ENCODE measurements around the gene ENPP6.
"Not testable (repeated sequence)": the region's sequence is repeated elsewhere in the genome, so short reads cannot be mapped to it uniquely, and the experiment has no call there.

ENPP6 gene

DNA sequence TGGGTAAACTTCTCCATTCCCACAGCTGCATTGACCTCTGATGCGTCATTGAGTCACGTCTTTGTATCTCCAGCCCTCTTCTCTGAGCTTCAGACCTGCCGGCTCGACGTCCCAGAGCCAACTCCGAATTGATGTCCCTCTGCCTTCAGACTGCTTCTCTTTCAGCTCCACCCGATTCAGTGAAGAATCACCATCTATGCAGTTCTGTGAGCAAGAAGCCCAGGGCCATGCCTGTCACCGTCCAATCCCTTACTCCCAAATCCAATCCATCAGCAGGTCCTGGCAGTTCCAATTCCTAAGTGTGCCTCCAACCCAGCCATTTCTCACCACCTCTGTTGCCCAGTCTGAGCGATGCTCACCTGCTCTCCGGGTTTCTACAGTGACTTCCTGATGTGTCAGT, 70.7 kb downstream of the ENPP6 start:
- no peak for DNase-seq

GRCh38 chr4:184145596-184145995, 72.1 kb downstream of the ENPP6 start:
- no peak for DNase-seq

GRCh38 chr4:184143770-184144564, 73.7 kb downstream of the ENPP6 start:
- no peak for DNase-seq

DNA sequence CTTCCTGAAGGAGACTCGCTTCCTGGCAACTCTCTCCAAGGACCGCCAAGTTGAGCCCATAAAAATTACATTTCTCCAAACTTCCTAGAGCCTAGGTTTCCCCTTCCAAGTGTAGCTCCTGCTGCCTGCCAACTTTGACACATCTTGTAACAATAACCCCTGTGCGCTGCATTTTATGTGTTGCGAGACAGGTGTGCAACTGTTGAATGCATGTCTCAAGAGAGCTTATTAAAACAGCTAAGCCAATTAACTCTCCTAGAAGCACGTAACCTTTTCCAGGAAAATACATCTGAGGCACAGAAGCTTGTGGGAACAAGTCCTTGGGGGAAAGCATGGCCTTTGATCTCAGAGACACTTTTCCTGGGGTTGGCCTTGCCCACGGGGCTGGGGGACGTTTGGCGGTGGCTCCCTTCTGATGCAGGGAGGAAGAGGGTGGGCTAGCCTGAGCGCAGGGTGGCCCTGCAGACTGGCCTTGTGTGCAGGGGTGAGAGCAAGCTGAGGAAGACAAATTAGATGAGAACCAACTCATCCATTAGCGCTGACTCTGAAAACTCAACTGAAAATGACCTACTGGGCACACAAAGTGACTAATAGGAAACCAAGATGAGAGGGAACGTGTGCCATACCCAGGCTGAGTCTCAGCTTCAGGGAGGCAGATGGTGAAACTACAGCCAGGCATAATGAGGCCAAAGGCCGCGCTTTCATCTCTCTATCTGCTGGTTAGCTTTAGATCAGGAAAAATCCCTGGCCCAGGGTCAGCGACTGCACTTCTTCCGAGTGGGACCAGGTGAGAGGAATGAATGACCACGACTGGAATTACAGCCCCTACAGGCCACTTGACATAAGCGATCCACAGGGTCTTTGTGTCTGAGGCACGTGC, 75.3 kb downstream of the ENPP6 start:
- no peak for DNase-seq

- DNase-seq = not testable (repeated sequence)
Measured at GRCh38 chr4:184140901-184141300, 76.8 kb downstream of the ENPP6 start.

DNA sequence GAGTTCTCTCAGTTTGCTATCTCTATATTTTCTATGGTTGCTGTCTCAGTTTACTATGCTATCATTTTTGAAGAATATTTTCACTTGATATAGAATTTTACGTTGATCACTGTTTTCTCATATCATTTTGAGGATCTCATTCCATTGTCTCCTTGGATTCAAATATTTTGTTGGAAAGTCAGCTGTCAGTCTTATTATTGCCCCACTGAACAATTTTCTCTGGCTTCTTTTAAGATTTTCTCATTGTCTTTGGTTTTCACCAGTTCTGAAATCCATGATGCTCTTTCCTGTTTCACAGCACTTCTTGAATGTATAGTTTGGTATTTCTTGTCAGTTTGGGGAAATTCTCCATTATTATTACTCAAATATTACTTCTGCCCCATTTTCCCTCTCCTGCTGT, 81.1 kb downstream of the ENPP6 start:
- no peak for DNase-seq

DNA sequence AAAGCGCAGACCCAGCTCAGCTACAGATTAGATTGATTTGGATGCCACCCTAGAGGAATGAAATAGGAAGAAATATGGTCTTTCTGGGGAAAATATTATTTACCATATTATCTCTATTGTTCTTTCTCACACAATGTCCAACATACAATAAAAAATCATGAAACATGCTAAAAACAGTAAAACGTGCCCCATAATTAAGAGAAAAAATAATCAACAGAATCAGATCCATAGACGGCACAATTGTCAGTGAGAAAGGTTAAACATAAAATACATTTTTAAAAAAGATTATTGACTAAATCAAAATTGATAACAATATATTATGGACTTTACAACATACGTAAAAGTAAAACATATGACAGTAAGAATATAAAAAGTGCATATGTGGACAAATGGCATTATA, 90.9 kb downstream of the ENPP6 start:
- DNase-seq = no peak

DNA sequence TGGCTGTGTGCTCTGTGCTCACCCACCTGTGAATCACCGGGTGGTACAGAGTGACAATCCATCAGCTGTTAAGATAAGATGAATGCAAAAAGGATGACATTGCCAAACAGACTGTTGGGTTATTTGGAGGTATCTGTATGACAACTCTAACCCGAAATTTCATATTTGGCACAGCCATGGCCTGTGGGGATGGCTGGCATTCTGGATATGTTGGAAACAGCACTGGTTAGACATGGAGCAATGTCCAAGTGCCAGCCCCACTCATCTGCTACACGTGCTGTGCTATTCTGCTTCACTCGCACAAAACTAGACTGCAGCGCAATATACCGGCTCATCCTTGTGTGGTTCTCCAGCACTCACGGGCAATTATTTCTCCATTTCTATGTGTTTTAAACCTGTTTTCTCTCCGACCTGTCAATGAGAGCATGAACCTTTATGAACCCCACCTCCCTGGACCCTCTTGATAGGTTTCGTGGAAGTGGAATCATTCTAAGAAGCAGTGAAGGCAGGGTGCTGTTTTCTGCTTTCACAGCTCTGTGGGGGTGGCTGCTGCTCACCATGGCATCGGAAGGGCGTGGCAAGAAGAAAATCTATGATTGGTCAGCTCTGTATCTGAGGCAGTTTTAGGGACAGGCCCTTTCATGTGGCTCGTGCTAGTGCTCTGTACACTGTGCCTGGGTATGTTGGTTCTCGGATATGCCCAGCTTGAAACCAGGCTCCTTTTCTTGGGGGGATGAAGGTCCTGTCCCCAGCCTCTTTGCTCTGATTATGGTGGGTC, 94.9 kb downstream of the ENPP6 start:
- no peak for DNase-seq

DNA sequence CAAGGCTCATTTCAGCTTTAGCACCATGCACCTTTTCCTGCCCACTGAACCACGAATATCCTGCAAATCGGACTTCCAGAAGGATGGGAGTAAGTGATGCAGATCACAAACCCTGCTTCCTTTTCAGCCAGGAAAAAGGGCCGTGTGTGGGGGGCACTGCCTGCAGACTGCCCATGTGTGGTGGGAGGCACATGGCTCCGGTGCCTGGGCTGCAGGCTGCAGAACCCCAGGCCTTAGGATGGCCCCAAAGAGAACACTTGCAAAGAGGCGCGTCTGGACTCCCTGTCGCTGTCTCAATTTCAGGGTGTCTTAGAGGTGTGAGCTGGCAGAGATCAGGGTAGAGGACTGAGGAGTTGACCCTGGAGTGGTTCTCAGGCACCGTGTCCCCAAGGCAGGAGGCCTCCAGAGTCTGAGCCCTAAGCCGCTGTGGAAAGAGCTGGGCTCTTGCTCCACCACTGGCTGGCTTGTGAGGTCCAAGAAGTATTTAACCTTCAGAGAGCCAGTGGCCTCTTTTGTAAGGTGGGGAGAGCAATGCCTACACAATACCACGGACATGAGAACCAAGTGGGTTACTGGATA, 97.0 kb downstream of the ENPP6 start:
- no peak for DNase-seq

DNA sequence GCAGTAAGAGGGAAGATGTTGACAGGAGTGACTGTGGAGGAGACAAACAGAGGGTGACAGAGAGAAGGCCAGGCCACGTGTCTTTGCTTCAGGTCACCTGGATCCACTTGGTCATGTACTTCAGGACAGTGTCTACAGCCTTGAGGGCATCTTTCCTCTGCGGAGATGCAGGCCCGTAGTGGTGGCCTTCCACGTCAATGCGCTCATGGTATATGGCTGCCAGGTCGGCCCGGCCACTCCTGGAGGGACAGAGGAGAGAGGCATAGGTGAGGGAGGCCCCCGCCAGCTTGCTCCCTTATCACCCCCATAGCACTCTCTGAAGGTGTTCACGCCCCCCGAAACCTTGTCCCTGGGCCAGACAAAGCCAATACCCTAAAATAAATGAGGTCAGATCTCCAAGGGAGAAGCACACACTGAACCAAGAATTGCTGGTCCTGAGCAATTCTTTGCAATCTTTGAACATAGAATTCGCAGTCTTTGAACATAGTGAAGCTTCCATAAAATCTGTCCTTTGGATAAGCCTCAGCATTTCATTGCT, 99.9 kb downstream of the ENPP6 start:
- no peak for DNase-seq

- DNase-seq = no peak
Measured at GRCh38 chr4:184115399-184115798, 102.3 kb downstream of the ENPP6 start.

DNA sequence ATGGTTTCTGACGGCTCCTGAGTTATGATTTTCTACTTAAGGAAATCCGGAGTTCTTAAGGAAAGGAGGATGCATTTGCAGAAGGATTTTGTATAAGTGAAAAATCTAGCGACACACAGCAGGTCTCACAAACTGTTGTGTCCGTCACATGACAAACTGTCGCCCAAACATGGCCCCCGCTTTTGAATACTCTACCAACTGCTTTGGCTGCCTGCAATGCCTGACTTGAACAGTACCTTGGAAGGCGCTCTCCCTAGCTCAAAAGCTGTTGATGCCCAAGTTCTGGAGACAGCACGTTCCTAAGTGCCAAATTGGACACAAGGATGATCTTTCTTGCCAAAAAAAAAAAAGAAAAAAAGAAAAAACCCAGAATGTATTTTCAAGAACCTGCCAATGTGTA, 103.2 kb downstream of the ENPP6 start:
- DNase-seq = no peak

DNA sequence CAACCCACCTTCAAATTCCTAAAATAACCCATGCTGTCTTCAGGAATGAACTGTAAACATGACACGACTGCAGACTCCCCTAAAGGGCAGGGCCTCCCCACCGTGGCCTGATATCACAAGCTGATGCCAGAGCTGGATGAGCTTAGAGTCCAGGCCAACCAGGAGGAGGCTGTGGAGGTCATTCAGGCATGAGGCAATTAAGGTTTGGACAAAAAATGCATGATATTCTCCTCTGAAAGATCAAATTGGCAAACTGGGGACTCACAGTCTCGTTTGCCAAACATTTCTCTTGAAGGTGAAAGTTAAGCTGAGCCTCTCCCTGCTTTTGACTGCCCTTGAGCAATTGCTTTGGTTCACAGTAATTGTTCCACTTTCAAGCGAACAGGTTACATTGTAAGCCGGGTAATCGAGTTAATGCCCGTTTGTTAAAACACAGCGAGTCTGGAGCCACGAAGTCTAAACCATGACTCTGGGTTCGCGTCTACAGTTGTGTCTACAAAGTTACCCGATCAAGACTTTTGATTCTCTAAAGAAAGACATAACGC, 105.6 kb downstream of the ENPP6 start:
- DNase-seq = no peak

- DNase-seq = no peak
Measured at GRCh38 chr4:184111233-184111832, 106.3 kb downstream of the ENPP6 start.

- no peak for DNase-seq
Measured at GRCh38 chr4:184110452-184111224, 107.0 kb downstream of the ENPP6 start.

DNA sequence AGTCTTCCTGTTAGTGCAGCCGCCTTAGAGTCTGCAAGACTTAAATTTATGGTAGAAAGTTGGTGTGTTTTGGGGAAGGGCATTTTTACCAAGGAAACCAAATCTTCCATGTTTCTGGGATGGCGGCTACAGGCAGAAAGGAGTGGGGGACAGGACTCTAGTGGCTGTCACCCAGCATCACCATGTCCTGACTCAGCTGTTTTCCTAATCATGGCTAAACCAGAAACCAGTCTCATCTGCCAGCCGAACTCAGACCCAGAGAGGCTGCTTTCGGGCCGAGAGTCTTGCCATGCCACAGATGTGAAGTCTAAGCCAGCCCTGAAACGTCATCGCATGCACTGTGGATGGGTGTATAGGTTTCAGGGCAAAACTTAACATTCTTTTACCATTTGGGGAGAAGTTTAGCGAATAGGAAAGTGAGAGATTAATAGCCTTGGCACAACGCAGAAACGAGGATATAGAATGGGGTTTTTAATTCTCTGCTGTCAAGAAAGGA, 109.6 kb downstream of the ENPP6 start:
- DNase-seq = no peak

DNA sequence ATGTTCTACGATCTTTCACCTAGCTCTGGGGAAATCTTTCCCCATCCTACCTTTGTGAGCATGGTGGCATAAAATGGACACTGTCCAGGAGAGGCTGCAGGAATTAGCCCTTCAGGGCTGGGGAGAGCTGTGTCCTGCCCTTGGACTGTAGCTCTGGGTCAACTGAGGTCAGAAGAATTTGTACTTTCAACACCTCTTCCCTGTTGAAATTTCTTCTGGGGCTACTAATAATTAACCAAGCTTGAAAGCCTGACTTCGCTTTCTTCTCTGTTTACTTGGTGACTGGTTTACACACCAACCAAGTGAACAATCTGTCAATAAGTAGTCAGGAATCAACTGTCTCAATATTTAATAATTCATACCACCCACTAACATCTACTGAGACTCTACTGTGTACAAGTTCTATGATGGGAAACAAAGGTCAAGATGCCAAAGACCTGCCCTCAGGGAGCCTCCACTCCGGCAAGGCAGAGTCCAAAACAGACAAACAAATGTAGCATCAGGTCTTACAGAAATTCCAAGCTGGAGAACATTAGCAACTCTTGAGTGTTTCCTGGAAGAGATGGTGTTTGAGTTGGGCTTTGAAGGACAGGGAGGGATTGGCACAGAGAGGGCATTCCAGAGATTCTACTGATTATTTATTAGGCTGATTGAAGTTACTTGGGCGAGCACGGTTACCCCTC, 113.1 kb downstream of the ENPP6 start:
- no peak for DNase-seq

DNA sequence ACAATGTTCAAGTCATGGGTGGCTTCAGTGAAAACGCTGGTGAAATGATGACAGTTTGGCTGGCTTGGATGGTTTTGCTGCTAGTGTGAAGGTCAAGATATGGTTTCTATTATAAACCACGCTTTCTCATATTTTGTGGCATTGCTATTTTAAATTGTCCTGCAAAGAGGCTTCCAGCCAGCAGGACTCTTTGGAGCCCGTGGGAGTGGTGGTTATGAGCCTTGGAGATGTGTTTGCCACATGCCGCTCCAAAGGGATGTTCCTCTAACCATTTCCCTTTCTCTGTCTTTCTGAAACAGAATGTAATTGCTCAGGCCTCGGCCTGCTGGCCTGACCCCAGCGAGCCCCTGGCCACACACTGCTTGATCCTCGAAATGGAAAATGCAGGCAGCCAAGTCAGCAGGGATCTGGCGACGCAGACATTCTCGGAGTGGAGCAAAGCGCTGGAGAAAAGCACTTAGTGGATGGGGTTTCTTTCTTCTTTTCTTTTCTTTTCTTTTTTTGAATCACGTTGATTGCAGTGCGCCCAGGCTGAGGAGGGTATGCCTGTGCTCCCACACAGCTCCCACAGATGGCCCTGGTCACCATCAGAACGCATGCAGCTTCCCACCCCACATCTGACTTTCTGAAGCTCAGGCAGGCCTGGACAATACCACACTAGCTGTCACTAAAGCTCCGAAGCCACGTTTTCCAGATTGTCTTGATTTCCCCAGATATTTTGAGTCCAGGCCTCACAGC, 114.0 kb downstream of the ENPP6 start:
- no peak for DNase-seq

GRCh38 chr4:184102927-184103326, 114.7 kb downstream of the ENPP6 start:
- no peak for DNase-seq

GRCh38 chr4:184102488-184102887, 115.2 kb downstream of the ENPP6 start:
- no peak for DNase-seq
